Spleen (tissue), 11 donors: ENCODE measurements around the gene LMF1. TPM values are rescaled to one million over a fixed set of nuclear protein-coding genes. Genes with fewer than 3 reads are reported as not detected.

Experiments
- DNase-seq: peaks from one replicate; pipeline ENCODE4 v3.0.0-alpha.2; 2020
- H3K27ac ChIP-seq, 8 donors: fragments of 200-600 bp; sonication (generic) in 7 of 8; 1 replicate in 4 of 8; 2 replicates in 4 of 8; pipeline versions ENCODE4 v1.5.0 to v1.8.0; 2016 to 2021; ENCODE audit warnings: inconsistent platforms in 4 of 8, mild to moderate bottlenecking in 4 of 8, moderate library complexity in 1 of 8
- H3K27me3 ChIP-seq, 7 donors: fragments of 200-600 bp; sonication (generic) in 6 of 7; replicated peaks in 1 of 7; 1 replicate in 4 of 7; 2 replicates in 3 of 7; pipeline versions ENCODE4 v1.5.0 to v1.8.0; 2016 to 2021; ENCODE audit warnings: inconsistent platforms in 3 of 7, mild to moderate bottlenecking in 1 of 7
- H3K36me3 ChIP-seq, 6 donors: fragments of 200-600 bp; sonication (generic) in 5 of 6; 1 replicate in 4 of 6; 2 replicates in 2 of 6; pipeline versions ENCODE4 v1.5.0 to v1.8.0; 2016 to 2021; ENCODE audit warnings: inconsistent platforms in 2 of 6
- H3K4me1 ChIP-seq, 6 donors: fragments of 200-600 bp; sonication (generic) in 5 of 6; 1 replicate in 3 of 6; 2 replicates in 3 of 6; pipeline versions ENCODE4 v1.5.0 to v1.8.0; 2016 to 2021; ENCODE audit warnings: inconsistent platforms in 3 of 6
- H3K4me3 ChIP-seq, 8 donors: fragments of 200-600 bp; sonication (generic) in 7 of 8; 1 replicate in 4 of 8; 2 replicates in 4 of 8; pipeline versions ENCODE4 v1.5.0 to v1.8.0; 2016 to 2021; ENCODE audit warnings: inconsistent platforms in 4 of 8, mild to moderate bottlenecking in 4 of 8, moderate library complexity in 2 of 8
- H3K9me3 ChIP-seq, 8 donors: fragments of 200-600 bp; sonication (generic) in 7 of 8; 1 replicate in 4 of 8; 2 replicates in 4 of 8; pipeline versions ENCODE4 v1.5.0 to v1.8.0; 2016 to 2021; ENCODE audit warnings: inconsistent platforms in 4 of 8
- CTCF ChIP-seq, 11 experiments: fragments of 200-600 bp in 7 of 11; fragments of 450-650 bp in 4 of 11; sonication (generic) in 4 of 11; IDR thresholded peaks in 8 of 11; conservative IDR thresholded peaks in 3 of 11; 1 replicate in 7 of 11; 2 replicates in 4 of 11; pipeline versions ENCODE4 v1.4.0 to v1.8.0; 2016 to 2021; ENCODE audit warnings: antibody characterized with exemption in 11 of 11, inconsistent platforms in 4 of 11, mild to moderate bottlenecking in 1 of 11
- POLR2A ChIP-seq, 3 donors: fragments of 450-650 bp; IDR thresholded peaks; one replicate each; pipeline ENCODE4 v1.5.1; 2017; ENCODE audit warnings: antibody characterized with exemption in 3 of 3, mild to moderate bottlenecking in 1 of 3
- POLR2AphosphoS5 ChIP-seq, 3 donors: sonication (generic); formaldehyde crosslinking; IDR thresholded peaks; one replicate each; pipeline ENCODE4 v1.5.1; 2017; ENCODE audit warnings: antibody characterized with exemption in 3 of 3
- WGBS, 5 donors: extraction: QIAGEN DNeasy Blood & Tissue Kit in 3 of 5; methylation state at CpG; one replicate each; pipeline versions ENCODE4 v1.1.5 to v1.1.7; 2013 to 2018; 5-methylcytosine and 5-hydroxymethylcytosine counted together
- intact Hi-C: fragments of 100-400 bp; cut with DNase I; formaldehyde crosslinking; loops from one replicate; pipeline ENCODE4 v1.15.0; 2023; ENCODE audit warnings: low total_unique reads
- polyA plus RNA-seq, 3 donors: library from polyadenylated mRNA; stranded (reverse); fragments of 200-250 nt; gene quantifications; one replicate each; pipeline ENCODE4 v1.2.1, GENCODE V29; 2013
- total RNA-seq, 7 donors: library from RNA; depleted of rRNA in 3 of 7; stranded (reverse); fragments of >200 nt in 3 of 7; fragmentation: NEBNext Ultra II Directional in 4 of 7; extraction: Animal tissue kit (Norgen Biotek cat#: 25700) in 4 of 7; gene quantifications; one replicate each; pipeline versions ENCODE4 v1.1.0 to v1.2.1, GENCODE V29; 2016 to 2021
- donor health status: healthy with polysubstance abuse.
- donor health status: DM: no; HTN: no; CAD: no; lungs with moderate emphysema.
- donor health status: DM: no; HTN: no; CAD: no.
- donor health status: Bipolar disorder and iron deficiency.
- donor health status: healthy.
- donor health status: DM: no; HTN: no; CAD: no.
- donor health status: DM: yes; HTN: yes; CAD: no.

Gene LMF1
- total and polyA plus RNA-seq, 10 donors, result 10.4 to 57.6 (median 32.5) TPM

- H3K4me1 ChIP-seq, result no peaks in the 10 kb centered on the region
- H3K9me3 ChIP-seq, result peaks cover 0 to 7% (median 2%) of the 10 kb centered on the region in 8 donors
- H3K4me3 ChIP-seq, result no peak overlapping the region
- H3K27ac ChIP-seq, result no peak overlapping the region
- no peaks in the 10 kb centered on the region for H3K27me3 ChIP-seq
- WGBS, 5 donors, result 80 to 87% (median 84%) methylated on average over 10 to 11 of the region's 11 CpGs
- peak; percentile 42 for DNase-seq
- peaks cover 0 to 75% (median 28%) of the 10 kb centered on the region in 6 donors for H3K36me3 ChIP-seq
- intact Hi-C loops, result no loop called here
- no peak for TF ChIP-seq POLR2AphosphoS5 (IDR thresholded peaks at IDR 0.05)
- no peak for TF ChIP-seq CTCF (IDR thresholded peaks at IDR 0.05 in 8 of 11, conservative IDR thresholded peaks at IDR 0.05 in 3 of 11)
- no peak for TF ChIP-seq POLR2A (IDR thresholded peaks at IDR 0.05)
Observed at GRCh38 chr16:928526-928925, 42.3 kb downstream of the LMF1 start.

GRCh38 chr16:927931-928330, 42.9 kb downstream of the LMF1 start:
- no peak overlapping the region for H3K4me3 ChIP-seq
- intact Hi-C loops, result no loop called here
- H3K4me1 ChIP-seq, result no peaks in the 10 kb centered on the region
- no peaks in the 10 kb centered on the region for H3K27me3 ChIP-seq
- H3K36me3 ChIP-seq, result peaks cover 0 to 75% (median 23%) of the 10 kb centered on the region in 6 donors
- WGBS, 5 donors, result 89 to 98% (median 95%) methylated on average over 17 to 18 of the region's 18 CpGs
- no peak for DNase-seq
- no peak for TF ChIP-seq CTCF (IDR thresholded peaks at IDR 0.05 in 8 of 11, conservative IDR thresholded peaks at IDR 0.05 in 3 of 11)
- no peak for TF ChIP-seq POLR2A (IDR thresholded peaks at IDR 0.05)
- no peak for TF ChIP-seq POLR2AphosphoS5 (IDR thresholded peaks at IDR 0.05)
- peaks cover 0 to 11% (median 4%) of the 10 kb centered on the region in 8 donors for H3K9me3 ChIP-seq
- H3K27ac ChIP-seq, result no peak overlapping the region

- H3K9me3 ChIP-seq, result peaks cover 0 to 11% (median 4%) of the 10 kb centered on the region in 8 donors
- DNase-seq, result peak; percentile 41
- intact Hi-C loops, result no loop called here
- no peaks in the 10 kb centered on the region for H3K4me1 ChIP-seq
- WGBS, 5 donors, result 93 to 99% (median 97%) methylated on average over 14 to 15 of the region's 15 CpGs
- H3K36me3 ChIP-seq, result peaks cover 0 to 73% (median 19%) of the 10 kb centered on the region in 6 donors
- H3K27me3 ChIP-seq, result no peaks in the 10 kb centered on the region
- TF ChIP-seq POLR2AphosphoS5 (IDR thresholded peaks at IDR 0.05) (no peak), CTCF (IDR thresholded peaks at IDR 0.05 in 8 of 11, conservative IDR thresholded peaks at IDR 0.05 in 3 of 11) (no peak), POLR2A (IDR thresholded peaks at IDR 0.05) (no peak)
- H3K4me3 ChIP-seq, result no peak overlapping the region
- H3K27ac ChIP-seq, result no peak overlapping the region
Observed at GRCh38 chr16:927406-927805, 43.4 kb downstream of the LMF1 start.

- Histone ChIP-seq H3K4me3 (no peak overlapping the region), H3K4me1 (no peaks in the 10 kb centered on the region), H3K36me3 (peaks cover 0 to 72% (median 19%) of the 10 kb centered on the region in 6 donors), H3K9me3 (peaks cover 0 to 11% (median 4%) of the 10 kb centered on the region in 8 donors), H3K27me3 (no peaks in the 10 kb centered on the region), H3K27ac (no peak overlapping the region)
- intact Hi-C loops, result no loop called here
- WGBS, 5 donors, result 93 to 98% (median 95%) methylated on average over 7 to 8 of the region's 8 CpGs
- TF ChIP-seq POLR2AphosphoS5 (IDR thresholded peaks at IDR 0.05) (no peak), CTCF (IDR thresholded peaks at IDR 0.05 in 8 of 11, conservative IDR thresholded peaks at IDR 0.05 in 3 of 11) (no peak), POLR2A (IDR thresholded peaks at IDR 0.05) (no peak)
- DNase-seq, result peak; percentile 51
Observed at GRCh38 chr16:926715-927114, 44.1 kb downstream of the LMF1 start.
